HCT116 (cell line): ENCODE data around the gene DOCK3. TPM values are rescaled to one million over a fixed set of nuclear protein-coding genes. Genes with fewer than 3 reads are reported as not detected.
"Not testable (repeated sequence)": the region's sequence is repeated elsewhere in the genome, so short reads cannot be mapped to it uniquely, and the experiment has no call there.

Experiments
- ATAC-seq: fragments of 200-7000 bp; cut with Tn5 transposase; 2 replicates; pipeline ENCODE4 v1.9.1; 2020; ENCODE audit warnings: mild to moderate bottlenecking, moderate library complexity
- BruUV-seq: library from RNA; stranded (reverse); fragments of 400-500 nt; replicated peaks from 2 replicates; lab custom pipeline; 2021; lab: Mats Ljungman, UMichigan
- CTCF ChIA-PET: fragments of 300-600 bp; sonication (Branson Sonifier 250); formaldehyde crosslinking; loops from one replicate; lab custom pipeline; 2021; ENCODE audit warnings: antibody characterized with exemption; lab: Charles Lee
- POLR2A ChIA-PET: fragments of 300-600, 350-600 bp; sonication (Branson Sonifier 250); formaldehyde crosslinking; loops from one replicate; lab custom pipeline; 2021; ENCODE audit warnings: antibody characterized with exemption; lab: Charles Lee
- RAD21 ChIA-PET, 2 experiments: fragments of 300-600 bp; sonication (Branson Sonifier 250); formaldehyde crosslinking; loops; one replicate each; lab custom pipeline; 2023; ENCODE audit warnings: low total read pairs in 2 of 2; ENCODE audit not compliant: uncharacterized antibody in 2 of 2, unreplicated experiment in 2 of 2, low non-redundant PET in 1 of 2; lab: Charles Lee
- DNase-seq: peaks from one replicate; pipeline ENCODE4 v3.0.0-alpha.2; 2010; ENCODE audit warnings: low read depth, low spot score
- H2AFZ ChIP-seq: fragments of 200-600 bp; shearing (Covaris generic), sonication (generic); 2 replicates; pipeline ENCODE4 v1.6.1; 2017; ENCODE audit warnings: low read depth, mixed run types, mixed read lengths, antibody characterized with exemption, low read length; ENCODE audit not compliant: poor library complexity, severe bottlenecking
- H3K27ac ChIP-seq: 2 replicates; pipeline ENCODE4 v1.5.1; 2012; ENCODE audit warnings: low read depth, low read length
- H3K27me3 ChIP-seq: fragments of 200-600 bp; sonication (generic); 2 replicates; pipeline ENCODE4 v1.6.1; 2016; ENCODE audit warnings: mixed run types, low read length, mixed read lengths; ENCODE audit not compliant: insufficient read depth
- H3K36me3 ChIP-seq, 2 experiments: fragments of 200-500 bp in 1 of 2; fragments of 200-600 bp in 1 of 2; sonication (Bioruptor generic) in 1 of 2; sonication (generic) in 1 of 2; 2 replicates each; pipeline versions ENCODE4 v1.5.1 to v1.6.1; 2014 to 2016; ENCODE audit warnings: low read length in 2 of 2, inconsistent platforms in 1 of 2, mixed read lengths in 1 of 2, mixed run types in 1 of 2; ENCODE audit not compliant: insufficient read depth in 2 of 2, control insufficient read depth in 1 of 2
- H3K4me1 ChIP-seq, 2 experiments: fragments of 200-600 bp in 1 of 2; sonication (generic) in 1 of 2; 2 replicates each; pipeline versions ENCODE4 v1.5.1 to v1.6.1; 2012 to 2017; ENCODE audit warnings: low read length in 2 of 2, inconsistent platforms in 1 of 2, mild to moderate bottlenecking in 1 of 2, mixed read lengths in 1 of 2, mixed run types in 1 of 2, moderate library complexity in 1 of 2; ENCODE audit not compliant: insufficient read depth in 2 of 2, control insufficient read depth in 1 of 2
- H3K4me2 ChIP-seq: fragments of 200-600 bp; sonication (generic); 2 replicates; pipeline ENCODE4 v1.6.1; 2017; ENCODE audit warnings: mixed run types, low read length, mixed read lengths
- H3K4me3 ChIP-seq, 2 experiments: fragments of 200-600 bp in 1 of 2; sonication (generic) in 1 of 2; replicated peaks in 1 of 2; 2 replicates each; pipeline ENCODE4 v1.5.1; 2011 to 2016; ENCODE audit warnings: low read length in 2 of 2, control low read depth in 1 of 2, low read depth in 1 of 2, mild to moderate bottlenecking in 1 of 2, mixed read lengths in 1 of 2, mixed run types in 1 of 2
- H3K79me2 ChIP-seq: fragments of 200-600 bp; sonication (generic); 2 replicates; pipeline ENCODE4 v1.6.1; 2017; ENCODE audit warnings: mild to moderate bottlenecking, mixed run types, low read length, moderate library complexity, mixed read lengths; ENCODE audit not compliant: insufficient read depth
- H3K9ac ChIP-seq: fragments of 200-600 bp; sonication (generic); 2 replicates; pipeline ENCODE4 v1.6.1; 2016; ENCODE audit warnings: low read length, mixed read lengths
- H3K9me2 ChIP-seq: fragments of 200-600 bp; sonication (generic), shearing (Covaris generic); 2 replicates; pipeline ENCODE4 v1.6.1; 2017; ENCODE audit warnings: mixed run types, mild to moderate bottlenecking, moderate library complexity; ENCODE audit not compliant: insufficient read depth
- H3K9me3 ChIP-seq, 2 experiments: fragments of 200-500 bp in 1 of 2; fragments of 200-600 bp in 1 of 2; sonication (Bioruptor generic) in 1 of 2; sonication (generic) in 1 of 2; 2 replicates each; pipeline ENCODE4 v1.6.1; 2014 to 2017; ENCODE audit warnings: low read length in 2 of 2, mixed read lengths in 2 of 2, inconsistent platforms in 1 of 2, low read depth in 1 of 2, mild to moderate bottlenecking in 1 of 2, mixed run types in 1 of 2, moderate library complexity in 1 of 2; ENCODE audit not compliant: control insufficient read depth in 1 of 2, insufficient read depth in 1 of 2
- H4K20me1 ChIP-seq: fragments of 200-600 bp; sonication (generic), shearing (Covaris generic); 2 replicates; pipeline ENCODE4 v1.6.1; 2017; ENCODE audit warnings: mixed run types, mild to moderate bottlenecking, moderate library complexity; ENCODE audit not compliant: insufficient read depth
- EZH2phosphoT487 ChIP-seq: fragments of 200-600 bp; IDR thresholded peaks from 2 replicates; pipeline ENCODE4 v1.6.1; 2018; ENCODE audit warnings: antibody characterized with exemption, borderline replicate concordance
- FOSL1 ChIP-seq: IDR thresholded peaks from 2 replicates; pipeline ENCODE4 v1.6.1; 2012; ENCODE audit warnings: low read depth
- JUND ChIP-seq: IDR thresholded peaks from 2 replicates; pipeline ENCODE4 v1.6.1; 2012
- POLR2AphosphoS5 ChIP-seq: IDR thresholded peaks from 2 replicates; pipeline ENCODE4 v1.6.1; 2011; ENCODE audit warnings: mild to moderate bottlenecking, low read depth, low read length, moderate library complexity
- SIN3A ChIP-seq: IDR thresholded peaks from 2 replicates; pipeline ENCODE4 v1.6.1; 2012; ENCODE audit warnings: low read depth
- intact Hi-C: fragments of 100-400 bp; cut with micrococcal nuclease; formaldehyde crosslinking; loops from 2 replicates; pipeline ENCODE4 v1.10.0; 2022
- total RNA-seq: library from RNA; stranded (reverse); gene quantifications from one replicate; pipeline ENCODE4 v1.2.1, GENCODE V29; 2021; ENCODE audit not compliant: unreplicated experiment

Gene DOCK3
- total RNA-seq, 1 experiment from 2014 or later: 4.2 TPM

DNA sequence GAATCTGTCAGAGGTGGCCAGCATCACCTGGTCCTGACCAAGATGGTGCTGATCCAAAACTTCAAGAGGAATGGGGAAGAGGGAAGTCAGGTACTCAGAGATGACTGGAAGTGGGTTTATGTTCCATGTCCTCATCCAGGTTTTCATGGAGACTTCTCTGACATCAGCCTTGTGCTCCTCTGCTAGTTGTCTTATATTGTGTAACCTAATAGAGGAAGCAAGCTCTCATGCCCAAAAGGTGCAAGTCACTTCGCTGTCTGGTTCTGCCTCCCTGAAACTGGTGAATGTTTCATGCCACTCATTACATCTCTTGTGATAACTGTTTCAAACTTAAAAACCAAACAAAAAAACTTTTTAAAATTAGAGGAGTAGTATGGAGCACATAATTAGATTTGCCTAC is 583.1 kb downstream of the DOCK3 start:
- Histone ChIP-seq H3K9me3 (no peaks in the 10 kb centered on the region), H3K9ac (no peak overlapping the region), H3K4me3 (no peak overlapping the region), H2AFZ (no peak overlapping the region), H3K36me3 (no peaks in the 10 kb centered on the region), H3K4me1 (no peaks in the 10 kb centered on the region), H3K27me3 (no peaks in the 10 kb centered on the region), H3K79me2 (no peaks in the 10 kb centered on the region), H3K4me2 (no peak overlapping the region), H3K9me2 (no peaks in the 10 kb centered on the region), H4K20me1 (no peaks in the 10 kb centered on the region), H3K27ac (no peak overlapping the region)
- RAD21 ChIA-PET: no interaction called here
- POLR2A ChIA-PET: no interaction called here
- intact Hi-C loops: no loop called here
- DNase-seq: no peak
- TF ChIP-seq EZH2phosphoT487 (no peak), POLR2AphosphoS5 (no peak), JUND (no peak), SIN3A (no peak), FOSL1 (no peak)
- no peak for ATAC-seq
- CTCF ChIA-PET: no interaction called here
- BruUV-seq: no TSS peak

- H3K4me1 ChIP-seq, H3K9ac ChIP-seq, RAD21 ChIA-PET, H3K27ac ChIP-seq, H2AFZ ChIP-seq, H3K4me2 ChIP-seq, intact Hi-C loops, H3K9me2 ChIP-seq, H3K79me2 ChIP-seq, POLR2A ChIA-PET, H4K20me1 ChIP-seq, H3K9me3 ChIP-seq, H3K4me3 ChIP-seq, H3K36me3 ChIP-seq, ATAC-seq, CTCF ChIA-PET, DNase-seq, H3K27me3 ChIP-seq, BruUV-seq: not testable (repeated sequence)
These were observed 589.4 kb downstream of the DOCK3 start for GRCh38 chr3:51264166-51264565.
